ENCODE results near the gene TFEB. TPM values are rescaled to one million over a fixed set of nuclear protein-coding genes. Genes with fewer than 3 reads are reported as not detected.

TFEB gene
- total RNA-seq, 1 experiment from 2014 or later = 6.6 TPM

GRCh38 chr6:41700463-41701347, 34.7 kb downstream of the TFEB start:
- no peak overlapping the region for H3K4me3 Mint-ChIP-seq (ENCODE audit: low read depth, unreplicated experiment)
- CTCF ChIA-PET = interaction anchor here (0.6 to 1.2 kb wide), 3 partner anchors 12 to 242 kb away, joined by 3 to 4 read pairs (median 3); no protein-coding TSS in a partner anchor
- no peaks in the 10 kb centered on the region for H3K4me1 Mint-ChIP-seq (ENCODE audit: low read depth, unreplicated experiment)
- no TSS peak for BruUV-seq (replicated peaks)
- H3K27me3 Mint-ChIP-seq (ENCODE audit: unreplicated experiment) = no peaks in the 10 kb centered on the region
- H3K27ac Mint-ChIP-seq (ENCODE audit: unreplicated experiment) = no peak overlapping the region
- DNase-seq = no peak
- no peaks in the 10 kb centered on the region for H3K9me3 Mint-ChIP-seq (ENCODE audit: low read depth, unreplicated experiment)
- H3K36me3 Mint-ChIP-seq (ENCODE audit: insufficient read depth, unreplicated experiment) = peaks cover 5% of the 10 kb centered on the region
- TF ChIP-seq, protein P1, sequence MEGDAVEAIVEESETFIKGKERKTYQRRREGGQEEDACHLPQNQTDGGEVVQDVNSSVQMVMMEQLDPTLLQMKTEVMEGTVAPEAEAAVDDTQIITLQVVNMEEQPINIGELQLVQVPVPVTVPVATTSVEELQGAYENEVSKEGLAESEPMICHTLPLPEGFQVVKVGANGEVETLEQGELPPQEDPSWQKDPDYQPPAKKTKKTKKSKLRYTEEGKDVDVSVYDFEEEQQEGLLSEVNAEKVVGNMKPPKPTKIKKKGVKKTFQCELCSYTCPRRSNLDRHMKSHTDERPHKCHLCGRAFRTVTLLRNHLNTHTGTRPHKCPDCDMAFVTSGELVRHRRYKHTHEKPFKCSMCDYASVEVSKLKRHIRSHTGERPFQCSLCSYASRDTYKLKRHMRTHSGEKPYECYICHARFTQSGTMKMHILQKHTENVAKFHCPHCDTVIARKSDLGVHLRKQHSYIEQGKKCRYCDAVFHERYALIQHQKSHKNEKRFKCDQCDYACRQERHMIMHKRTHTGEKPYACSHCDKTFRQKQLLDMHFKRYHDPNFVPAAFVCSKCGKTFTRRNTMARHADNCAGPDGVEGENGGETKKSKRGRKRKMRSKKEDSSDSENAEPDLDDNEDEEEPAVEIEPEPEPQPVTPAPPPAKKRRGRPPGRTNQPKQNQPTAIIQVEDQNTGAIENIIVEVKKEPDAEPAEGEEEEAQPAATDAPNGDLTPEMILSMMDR (IDR thresholded peaks at IDR 0.05; ENCODE audit: unreplicated experiment) = no peak
- intact Hi-C loops (cut with micrococcal nuclease; ENCODE audit: unreplicated experiment) = no loop called here

DNA sequence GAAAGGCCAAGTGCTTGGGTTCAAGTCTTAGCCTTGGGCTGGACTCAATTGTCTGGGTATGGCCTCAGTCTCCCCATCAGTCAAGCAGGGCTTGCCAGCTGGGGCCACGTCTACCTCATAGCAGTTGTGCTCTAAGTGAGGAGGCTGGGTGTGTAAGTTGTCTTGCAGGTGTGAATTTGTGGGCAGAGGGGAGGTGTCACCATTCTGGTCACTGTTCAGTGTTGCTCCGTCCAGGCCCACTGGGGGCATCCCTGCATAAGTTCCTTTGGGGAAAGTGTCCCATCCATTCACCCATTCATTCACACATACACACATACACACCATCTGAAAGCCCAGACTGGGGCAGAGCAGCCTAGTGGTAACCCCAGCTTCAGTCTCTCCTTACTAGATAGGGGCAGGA, 36.3 kb downstream of the TFEB start:
- no peaks in the 10 kb centered on the region for H3K27me3 Mint-ChIP-seq (ENCODE audit: unreplicated experiment)
- CTCF ChIA-PET = no interaction called here
- H3K4me3 Mint-ChIP-seq (ENCODE audit: low read depth, unreplicated experiment) = no peak overlapping the region
- TF ChIP-seq, protein P1 (IDR thresholded peaks at IDR 0.05; ENCODE audit: unreplicated experiment) = no peak
- DNase-seq = no peak
- no peak overlapping the region for H3K27ac Mint-ChIP-seq (ENCODE audit: unreplicated experiment)
- H3K4me1 Mint-ChIP-seq (ENCODE audit: low read depth, unreplicated experiment) = peaks cover 9% of the 10 kb centered on the region
- no TSS peak for BruUV-seq (replicated peaks)
- H3K36me3 Mint-ChIP-seq (ENCODE audit: insufficient read depth, unreplicated experiment) = peaks cover 5% of the 10 kb centered on the region
- no peaks in the 10 kb centered on the region for H3K9me3 Mint-ChIP-seq (ENCODE audit: low read depth, unreplicated experiment)
- intact Hi-C loops (cut with micrococcal nuclease; ENCODE audit: unreplicated experiment) = no loop called here

DNA sequence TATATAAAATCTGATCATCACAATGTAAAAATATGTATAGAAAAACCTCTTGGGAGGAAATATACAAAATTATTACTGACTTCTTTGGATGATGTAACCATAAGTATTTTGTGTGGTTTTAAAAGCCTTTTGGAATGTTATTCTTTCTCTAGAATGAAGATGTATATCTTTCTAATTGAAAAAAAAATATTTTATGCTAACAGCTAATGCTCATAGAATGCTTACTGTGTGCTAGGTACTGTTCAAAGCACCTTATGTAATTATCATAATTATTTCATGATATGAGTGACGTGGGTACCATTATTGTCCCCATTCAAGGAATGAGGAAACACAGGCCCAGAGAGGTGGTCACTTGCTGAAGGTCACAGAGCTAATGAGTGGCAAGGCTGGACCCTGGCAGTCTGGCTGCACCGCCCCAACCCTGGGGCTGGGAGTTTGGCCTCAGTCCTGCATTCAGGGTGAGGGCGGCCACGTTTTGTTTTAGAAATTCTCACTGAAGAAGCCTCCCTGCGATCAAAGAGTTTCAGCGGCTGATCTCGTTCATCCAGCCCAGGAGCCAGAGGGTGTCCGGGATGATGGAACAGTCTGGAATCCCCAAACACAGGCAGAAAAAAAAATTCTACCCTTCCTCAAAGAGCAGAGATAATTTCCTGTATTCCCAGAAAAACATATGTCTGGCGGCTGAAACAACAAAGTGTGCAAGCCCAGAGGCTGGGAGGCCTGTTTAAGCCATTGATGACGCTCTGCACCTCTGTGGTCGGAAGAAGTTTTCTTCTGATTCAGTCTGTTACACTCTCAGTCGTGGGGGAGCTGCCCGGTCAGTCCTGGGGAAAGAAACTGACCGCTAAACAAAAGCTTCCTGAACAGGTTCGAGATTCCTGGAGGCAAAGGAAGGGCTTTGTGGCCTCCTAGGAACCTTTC, 37.3 kb downstream of the TFEB start:
- H3K27me3 Mint-ChIP-seq (ENCODE audit: unreplicated experiment) = no peaks in the 10 kb centered on the region
- peaks cover 9% of the 10 kb centered on the region for H3K4me1 Mint-ChIP-seq (ENCODE audit: low read depth, unreplicated experiment)

DNA sequence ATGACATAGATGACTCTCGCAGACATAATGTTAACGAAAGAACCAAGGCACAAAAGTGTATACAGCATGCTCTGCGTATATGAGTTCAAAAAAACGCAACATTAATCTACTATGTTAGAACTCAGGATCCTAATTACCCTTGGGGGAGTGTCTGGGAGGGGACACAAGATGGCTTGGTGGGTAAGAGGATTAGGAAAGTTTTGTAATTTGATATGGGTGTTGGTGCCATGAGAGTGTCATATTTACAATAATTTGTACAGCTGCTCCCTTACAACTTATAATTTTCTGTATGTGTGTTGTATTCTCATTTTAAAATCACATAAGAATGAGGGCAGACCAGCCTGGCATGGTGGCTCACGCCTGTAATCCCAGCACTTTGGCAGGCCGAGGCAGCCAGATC, 38.6 kb downstream of the TFEB start:
- no peaks in the 10 kb centered on the region for H3K9me3 Mint-ChIP-seq (ENCODE audit: low read depth, unreplicated experiment)
- peaks cover 9% of the 10 kb centered on the region for H3K4me1 Mint-ChIP-seq (ENCODE audit: low read depth, unreplicated experiment)
- intact Hi-C loops (cut with micrococcal nuclease; ENCODE audit: unreplicated experiment) = no loop called here
- no peak overlapping the region for H3K4me3 Mint-ChIP-seq (ENCODE audit: low read depth, unreplicated experiment)
- CTCF ChIA-PET = no interaction called here
- no peak for DNase-seq
- peaks cover 5% of the 10 kb centered on the region for H3K36me3 Mint-ChIP-seq (ENCODE audit: insufficient read depth, unreplicated experiment)
- BruUV-seq (replicated peaks) = no TSS peak
- TF ChIP-seq, protein P1 (IDR thresholded peaks at IDR 0.05; ENCODE audit: unreplicated experiment) = no peak
- H3K27me3 Mint-ChIP-seq (ENCODE audit: unreplicated experiment) = no peaks in the 10 kb centered on the region
- no peak overlapping the region for H3K27ac Mint-ChIP-seq (ENCODE audit: unreplicated experiment)

More for the DNA sequence above, 37.3 kb downstream of the TFEB start:
- Mint-ChIP-seq H3K27ac (ENCODE audit: unreplicated experiment) (no peak overlapping the region), H3K36me3 (ENCODE audit: insufficient read depth, unreplicated experiment) (peaks cover 5% of the 10 kb centered on the region), H3K9me3 (ENCODE audit: low read depth, unreplicated experiment) (no peaks in the 10 kb centered on the region), H3K4me3 (ENCODE audit: low read depth, unreplicated experiment) (no peak overlapping the region)
- no peak for DNase-seq
- TF ChIP-seq, protein P1 (IDR thresholded peaks at IDR 0.05; ENCODE audit: unreplicated experiment) = no peak
- CTCF ChIA-PET = no interaction called here
- no TSS peak for BruUV-seq (replicated peaks)
- intact Hi-C loops (cut with micrococcal nuclease; ENCODE audit: unreplicated experiment) = no loop called here
